ENCODE data around the gene C2orf78. TPM values are rescaled to one million over a fixed set of nuclear protein-coding genes. Genes with fewer than 3 reads are reported as not detected.

C2orf78 gene
- total and polyA plus RNA-seq, 10 of the 15 experiments (the other 5 are each of a cell fraction or from before 2014, with no cell fraction given): 0.08 to 0.82 (median 0.40) TPM

DNA sequence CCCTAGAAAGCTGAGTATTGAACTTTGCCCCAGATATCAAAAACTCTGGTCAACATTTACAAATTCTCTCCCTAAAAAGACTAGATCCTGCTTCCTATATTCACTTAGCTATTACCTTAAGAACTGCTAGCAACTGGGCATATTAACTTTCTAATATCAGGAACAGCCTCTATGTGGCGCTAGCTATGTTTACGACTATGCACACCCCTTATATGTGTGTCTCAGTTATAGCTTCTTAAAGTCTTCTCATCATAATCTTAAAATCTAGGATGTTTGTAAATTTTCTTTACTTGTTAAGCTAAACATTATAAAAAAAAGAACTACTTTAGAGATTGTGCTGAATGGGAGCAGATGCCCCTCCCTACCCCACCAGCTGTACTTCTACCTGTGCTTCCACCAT is 43.0 kb downstream of the C2orf78 start:
- H3K27ac ChIP-seq (ENCODE audit: control insufficient read depth, insufficient read depth): no peak overlapping the region
- H3K9ac ChIP-seq (ENCODE audit: control insufficient read depth, insufficient read depth, low read length): no peak overlapping the region
- ChIA-PET SMC1A (ENCODE audit: uncharacterized antibody, unreplicated experiment) (interaction anchor here (0.7 to 7.3 kb wide), 33 partner anchors 12 to 508 kb away, joined by 3 to 53 read pairs (median 4); no protein-coding TSS in a partner anchor), CTCF (interaction anchor here (0.6 to 8.9 kb wide), 53 partner anchors 10 to 565 kb away, joined by 3 to 191 read pairs (median 5); partner anchors contain the start of genes ACTG2, BOLA3, MOB1A and TPRKB), POLR2A (interaction anchor here (0.7 to 1.3 kb wide), 5 partner anchors 100 to 295 kb away, joined by 3 to 4 read pairs (median 3); partner anchors contain the start of gene DGUOK), RAD21 (ENCODE audit: unreplicated experiment) (interaction anchor here (0.8 to 8.4 kb wide), 22 partner anchors 11 to 508 kb away, joined by 3 to 96 read pairs (median 4); partner anchors contain the start of gene BOLA3)
- in situ Hi-C loops (cut with MboI) (loop anchor here (10.0 kb wide), 1 partner anchor 568 kb away; no protein-coding TSS in a partner anchor), intact Hi-C loops (cut with micrococcal nuclease; ENCODE audit: unreplicated experiment) (loop anchor here (10.0 kb wide), 5 partner anchors 142 to 508 kb away; partner anchors contain the start of gene TET3)
- FAIRE-seq (no peak), DNase-seq (ENCODE audit: low read depth, low spot score) (no peak), ATAC-seq (no peak)
- BruUV-seq (replicated peaks): no TSS peak
- no peak overlapping the region for H3K4me2 ChIP-seq (ENCODE audit: control insufficient read depth, insufficient read depth)
- WGBS (ENCODE audit: insufficient coverage, insufficient replicate concordance, low lambda C conversion rate, missing lambda C conversion rate): 17% methylated on average over 2 of the region's 2 CpGs
- H3K4me1 ChIP-seq (ENCODE audit: control insufficient read depth, insufficient read depth, low read length): peaks cover 12% of the 10 kb centered on the region
- no peaks in the 10 kb centered on the region for H4K20me1 ChIP-seq (ENCODE audit: control insufficient read depth, insufficient read depth)
- peaks cover 23% of the 10 kb centered on the region for H3K79me2 ChIP-seq (ENCODE audit: control insufficient read depth, insufficient read depth, low read length)
- no peak overlapping the region for H2AFZ ChIP-seq (ENCODE audit: control insufficient read depth, low read depth, low read length)
- no peak overlapping the region for H3K4me3 ChIP-seq
- no peaks in the 10 kb centered on the region for H3K36me3 ChIP-seq (ENCODE audit: control insufficient read depth in 2 of 2, insufficient read depth in 2 of 2, low read length in 1 of 2)
- H3K27me3 ChIP-seq (replicated peaks in 1 of 2; ENCODE audit: control insufficient read depth in 2 of 2, insufficient read depth in 2 of 2, low read length in 1 of 2): no peaks in the 10 kb centered on the region
- H3K9me3 ChIP-seq (replicated peaks; ENCODE audit: control insufficient read depth, insufficient read depth, low read length): no peaks in the 10 kb centered on the region
- TF ChIP-seq ESRRA (IDR thresholded peaks at IDR 0.05; ENCODE audit: low read length): no peak
- TF ChIP-seq EP300 (IDR thresholded peaks at IDR 0.05; ENCODE audit: borderline replicate concordance in 1 of 2, control insufficient read depth in 1 of 2, low read depth in 2 of 2, low read length in 2 of 2): no peak
- TF ChIP-seq, protein P1, sequence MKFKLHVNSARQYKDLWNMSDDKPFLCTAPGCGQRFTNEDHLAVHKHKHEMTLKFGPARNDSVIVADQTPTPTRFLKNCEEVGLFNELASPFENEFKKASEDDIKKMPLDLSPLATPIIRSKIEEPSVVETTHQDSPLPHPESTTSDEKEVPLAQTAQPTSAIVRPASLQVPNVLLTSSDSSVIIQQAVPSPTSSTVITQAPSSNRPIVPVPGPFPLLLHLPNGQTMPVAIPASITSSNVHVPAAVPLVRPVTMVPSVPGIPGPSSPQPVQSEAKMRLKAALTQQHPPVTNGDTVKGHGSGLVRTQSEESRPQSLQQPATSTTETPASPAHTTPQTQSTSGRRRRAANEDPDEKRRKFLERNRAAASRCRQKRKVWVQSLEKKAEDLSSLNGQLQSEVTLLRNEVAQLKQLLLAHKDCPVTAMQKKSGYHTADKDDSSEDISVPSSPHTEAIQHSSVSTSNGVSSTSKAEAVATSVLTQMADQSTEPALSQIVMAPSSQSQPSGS (IDR thresholded peaks at IDR 0.05; ENCODE audit: low read length): no peak
- TF ChIP-seq, protein P2, sequence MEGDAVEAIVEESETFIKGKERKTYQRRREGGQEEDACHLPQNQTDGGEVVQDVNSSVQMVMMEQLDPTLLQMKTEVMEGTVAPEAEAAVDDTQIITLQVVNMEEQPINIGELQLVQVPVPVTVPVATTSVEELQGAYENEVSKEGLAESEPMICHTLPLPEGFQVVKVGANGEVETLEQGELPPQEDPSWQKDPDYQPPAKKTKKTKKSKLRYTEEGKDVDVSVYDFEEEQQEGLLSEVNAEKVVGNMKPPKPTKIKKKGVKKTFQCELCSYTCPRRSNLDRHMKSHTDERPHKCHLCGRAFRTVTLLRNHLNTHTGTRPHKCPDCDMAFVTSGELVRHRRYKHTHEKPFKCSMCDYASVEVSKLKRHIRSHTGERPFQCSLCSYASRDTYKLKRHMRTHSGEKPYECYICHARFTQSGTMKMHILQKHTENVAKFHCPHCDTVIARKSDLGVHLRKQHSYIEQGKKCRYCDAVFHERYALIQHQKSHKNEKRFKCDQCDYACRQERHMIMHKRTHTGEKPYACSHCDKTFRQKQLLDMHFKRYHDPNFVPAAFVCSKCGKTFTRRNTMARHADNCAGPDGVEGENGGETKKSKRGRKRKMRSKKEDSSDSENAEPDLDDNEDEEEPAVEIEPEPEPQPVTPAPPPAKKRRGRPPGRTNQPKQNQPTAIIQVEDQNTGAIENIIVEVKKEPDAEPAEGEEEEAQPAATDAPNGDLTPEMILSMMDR (IDR thresholded peaks at IDR 0.05 in 2 of 3, conservative IDR thresholded peaks at IDR 0.05 in 1 of 3; ENCODE audit: control insufficient read depth in 2 of 3, extremely low read depth in 1 of 3, insufficient read depth in 1 of 3, low read depth in 3 of 3, low read length in 3 of 3): peak; percentile 26 to 45 (median 33); a peak in 4 of 6 replicates
- TF ChIP-seq RAD21 (IDR thresholded peaks at IDR 0.05; ENCODE audit: insufficient read depth, low read depth, low read length): peak; percentile 44
- no peak for TF ChIP-seq MXI1 (IDR thresholded peaks at IDR 0.05; ENCODE audit: low read depth, low read length)
- no peak for TF ChIP-seq FOXK2 (IDR thresholded peaks at IDR 0.05)
- no peak for TF ChIP-seq CBX3 (IDR thresholded peaks at IDR 0.05; ENCODE audit: borderline replicate concordance, low read depth)
- no peak for TF ChIP-seq TCF7 (IDR thresholded peaks at IDR 0.05; ENCODE audit: borderline replicate concordance)
